Uterus (tissue), 4 donors: ENCODE results near the gene TTC16. TPM values are rescaled to one million over a fixed set of nuclear protein-coding genes. Genes with fewer than 3 reads are reported as not detected.

Experiments
- DNase-seq, 2 donors: peaks; one replicate each; pipeline ENCODE4 v3.0.0-alpha.2; 2019 to 2020
- H3K27ac ChIP-seq, 2 donors: fragments of 200-600 bp; sonication (generic); 1 replicate in 1 of 2; 2 replicates in 1 of 2; pipeline ENCODE4 v1.5.1; 2016 to 2018
- H3K27me3 ChIP-seq, 2 donors: fragments of 200-600 bp; sonication (generic); one replicate each; pipeline ENCODE4 v1.5.1; 2018 to 2019; ENCODE audit warnings: control low read depth in 1 of 2
- H3K36me3 ChIP-seq, 2 donors: fragments of 200-600 bp; sonication (generic); one replicate each; pipeline ENCODE4 v1.5.1; 2019; ENCODE audit warnings: control low read depth in 1 of 2
- H3K4me1 ChIP-seq, 2 donors: fragments of 200-600 bp; sonication (generic); one replicate each; pipeline ENCODE4 v1.5.1; 2018 to 2019; ENCODE audit warnings: control low read depth in 1 of 2
- H3K4me3 ChIP-seq, 2 donors: fragments of 200-600 bp; sonication (generic); 1 replicate in 1 of 2; 2 replicates in 1 of 2; pipeline ENCODE4 v1.5.1; 2018 to 2019; ENCODE audit warnings: mild to moderate bottlenecking in 1 of 2
- H3K9me3 ChIP-seq, 2 donors: fragments of 200-600 bp; sonication (generic); one replicate each; pipeline ENCODE4 v1.5.1; 2019; ENCODE audit warnings: control low read depth in 1 of 2
- POLR2A ChIP-seq, 2 donors: fragments of 450-650 bp; IDR thresholded peaks; one replicate each; pipeline ENCODE4 v1.6.1; 2016; ENCODE audit warnings: antibody characterized with exemption in 2 of 2, mild to moderate bottlenecking in 1 of 2, moderate library complexity in 1 of 2
- intact Hi-C: fragments of 100-400 bp; cut with DNase I; formaldehyde crosslinking; loops from one replicate; pipeline ENCODE4 v1.15.1; 2023; ENCODE audit warnings: low total_unique reads
- total RNA-seq, 4 donors: library from RNA; depleted of rRNA in 3 of 4; stranded (reverse); fragments of >200 nt in 3 of 4; gene quantifications; one replicate each; pipeline versions ENCODE4 v1.1.0 to v1.2.4, GENCODE V29; 2014 to 2023
- TF ChIP-seq, protein P1 (sequence below), 4 experiments: fragments of 200-600 bp in 2 of 4; fragments of 450-650 bp in 2 of 4; sonication (generic) in 2 of 4; IDR thresholded peaks; one replicate each; pipeline ENCODE4 v1.5.1; 2016 to 2019; ENCODE audit warnings: antibody characterized with exemption in 4 of 4, mild to moderate bottlenecking in 2 of 4, moderate library complexity in 1 of 4
- donor health status: DM: yes; HTN: yes; CAD: no.

Gene TTC16
- total RNA-seq, 4 donors from 2014 or later, result 0.48 to 12.6 (median 0.67) TPM; not detected in 1

DNA sequence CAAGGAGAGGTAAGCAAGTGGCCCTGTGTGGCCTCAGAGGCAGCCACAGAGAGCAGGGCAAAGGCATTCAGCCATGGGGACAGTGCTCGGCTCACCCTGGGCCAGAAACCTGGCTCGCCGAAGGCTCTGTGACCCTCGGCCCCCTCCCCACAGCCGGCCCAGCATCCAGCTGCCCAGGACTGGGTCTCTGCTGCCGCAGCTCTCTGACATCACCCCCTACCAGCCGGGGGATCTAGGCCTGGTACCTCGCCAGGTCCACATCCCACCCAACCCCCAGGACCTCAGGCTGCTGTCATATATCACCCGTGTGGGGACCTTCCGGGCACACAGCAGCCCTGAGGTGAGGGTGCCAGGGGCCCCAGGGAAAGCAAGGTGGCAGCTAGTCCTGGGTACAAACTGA lies 3.0 kb upstream of the TTC16 start:
- Histone ChIP-seq H3K36me3 (no peaks in the 10 kb centered on the region), H3K27me3 (no peaks in the 10 kb centered on the region), H3K4me3 (no peak overlapping the region), H3K4me1 (no peaks in the 10 kb centered on the region), H3K27ac (no peak overlapping the region), H3K9me3 (no peaks in the 10 kb centered on the region)
- DNase-seq, result no peak
- intact Hi-C loops, result no loop called here
- TF ChIP-seq, protein P1, sequence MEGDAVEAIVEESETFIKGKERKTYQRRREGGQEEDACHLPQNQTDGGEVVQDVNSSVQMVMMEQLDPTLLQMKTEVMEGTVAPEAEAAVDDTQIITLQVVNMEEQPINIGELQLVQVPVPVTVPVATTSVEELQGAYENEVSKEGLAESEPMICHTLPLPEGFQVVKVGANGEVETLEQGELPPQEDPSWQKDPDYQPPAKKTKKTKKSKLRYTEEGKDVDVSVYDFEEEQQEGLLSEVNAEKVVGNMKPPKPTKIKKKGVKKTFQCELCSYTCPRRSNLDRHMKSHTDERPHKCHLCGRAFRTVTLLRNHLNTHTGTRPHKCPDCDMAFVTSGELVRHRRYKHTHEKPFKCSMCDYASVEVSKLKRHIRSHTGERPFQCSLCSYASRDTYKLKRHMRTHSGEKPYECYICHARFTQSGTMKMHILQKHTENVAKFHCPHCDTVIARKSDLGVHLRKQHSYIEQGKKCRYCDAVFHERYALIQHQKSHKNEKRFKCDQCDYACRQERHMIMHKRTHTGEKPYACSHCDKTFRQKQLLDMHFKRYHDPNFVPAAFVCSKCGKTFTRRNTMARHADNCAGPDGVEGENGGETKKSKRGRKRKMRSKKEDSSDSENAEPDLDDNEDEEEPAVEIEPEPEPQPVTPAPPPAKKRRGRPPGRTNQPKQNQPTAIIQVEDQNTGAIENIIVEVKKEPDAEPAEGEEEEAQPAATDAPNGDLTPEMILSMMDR (IDR thresholded peaks at IDR 0.05), result no peak
- no peak for TF ChIP-seq POLR2A (IDR thresholded peaks at IDR 0.05)

DNA sequence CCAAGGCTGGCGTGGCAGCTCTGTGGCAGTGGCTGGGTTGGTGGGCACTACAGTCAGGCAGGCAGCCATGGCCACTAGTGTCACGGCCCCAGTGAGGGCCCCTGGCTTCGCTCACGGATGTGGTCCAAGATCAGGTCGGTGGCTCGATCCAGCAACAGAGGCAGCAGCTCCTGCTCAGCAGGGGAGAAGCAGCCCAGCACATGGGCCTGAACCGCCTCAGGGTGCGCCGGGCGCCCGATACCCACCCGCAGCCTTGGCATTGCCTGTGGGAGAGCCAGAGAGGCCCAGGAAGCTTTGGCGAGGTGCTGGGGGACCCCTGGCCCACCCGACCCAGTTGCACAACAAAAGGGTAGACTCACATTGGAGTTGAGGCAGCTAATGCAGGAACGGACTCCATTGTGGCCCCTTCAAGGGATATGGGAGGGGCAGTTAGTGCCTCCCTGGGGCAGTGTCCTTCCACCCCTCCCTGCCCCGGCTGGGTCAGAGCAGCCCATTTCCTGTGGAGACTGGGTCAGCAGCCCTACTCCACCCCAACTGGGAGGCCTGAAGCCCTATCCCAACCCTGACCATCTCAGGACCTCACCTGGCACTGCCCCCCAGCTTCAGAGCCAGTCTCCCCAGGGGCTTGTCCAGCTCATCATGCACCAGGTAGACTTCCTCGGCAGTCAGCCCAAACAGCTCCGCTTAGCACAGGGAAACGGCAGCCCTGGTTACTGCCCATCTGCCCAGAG lies 1.7 kb upstream of the TTC16 start:
- H3K27me3 ChIP-seq, result no peaks in the 10 kb centered on the region
- intact Hi-C loops, result no loop called here
- H3K27ac ChIP-seq, result no peak overlapping the region
- H3K9me3 ChIP-seq, result no peaks in the 10 kb centered on the region
- peak overlapping the region; percentile 61 to 74 for H3K4me3 ChIP-seq
- H3K4me1 ChIP-seq, result no peaks in the 10 kb centered on the region
- no peaks in the 10 kb centered on the region for H3K36me3 ChIP-seq
- TF ChIP-seq, protein P1 (IDR thresholded peaks at IDR 0.05), result no peak
- no peak for TF ChIP-seq POLR2A (IDR thresholded peaks at IDR 0.05)
- no peak for DNase-seq

DNA sequence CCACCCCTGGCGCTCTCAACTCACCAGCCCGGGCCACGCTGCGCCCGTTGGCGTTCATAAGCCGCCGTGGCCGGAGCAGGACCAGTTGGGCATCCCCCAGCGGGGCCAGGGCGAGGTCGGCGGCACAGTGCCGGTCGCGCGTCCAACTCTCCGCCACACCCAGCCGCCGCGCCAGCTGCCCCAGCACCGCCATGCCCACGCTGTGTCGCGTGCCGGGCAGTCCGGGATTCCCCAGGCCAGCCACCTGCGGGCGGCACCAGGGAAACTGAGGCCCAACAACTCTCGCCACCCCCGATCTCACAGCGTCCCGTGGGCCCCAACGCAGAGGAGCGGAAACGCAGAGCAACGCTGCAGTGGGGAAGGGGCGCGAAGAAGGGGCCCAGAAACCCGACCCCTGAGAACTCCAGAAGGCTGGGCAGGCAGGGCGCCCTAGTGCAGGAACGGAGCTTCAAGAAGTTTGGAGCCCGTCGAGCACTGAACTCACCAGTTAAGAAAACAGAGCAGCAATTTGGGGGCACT lies 869 bp upstream of the TTC16 start:
- H3K36me3 ChIP-seq, result no peaks in the 10 kb centered on the region
- no peaks in the 10 kb centered on the region for H3K9me3 ChIP-seq
- TF ChIP-seq, protein P1 (IDR thresholded peaks at IDR 0.05), result no peak
- TF ChIP-seq POLR2A (IDR thresholded peaks at IDR 0.05), result no peak
- H3K4me3 ChIP-seq, result peak overlapping the region; percentile 61 to 74
- peak overlapping the region in 1 of 2 donors; percentile 86 for H3K27ac ChIP-seq
- no peaks in the 10 kb centered on the region for H3K27me3 ChIP-seq
- no peak for DNase-seq
- intact Hi-C loops, result no loop called here
- no peaks in the 10 kb centered on the region for H3K4me1 ChIP-seq

DNA sequence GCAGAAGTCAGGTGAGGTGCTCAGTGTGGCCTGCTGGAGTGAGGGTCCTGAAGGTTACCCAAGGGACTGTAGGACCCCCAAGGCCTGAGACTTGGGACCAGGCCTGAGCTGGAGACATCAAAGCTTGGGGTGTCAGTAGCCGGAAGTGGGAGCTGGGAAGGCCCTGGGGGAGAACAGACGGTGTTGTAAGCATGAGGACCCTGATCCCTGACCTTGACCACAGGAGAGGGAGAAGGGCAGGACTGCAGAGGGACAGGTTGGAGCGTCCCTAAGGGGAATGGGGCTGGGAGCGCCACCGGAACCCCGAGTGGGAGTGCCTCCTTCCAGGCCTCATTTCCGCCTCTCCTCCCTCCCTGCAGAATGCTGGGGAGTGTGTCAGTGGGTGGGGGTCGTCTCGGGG lies 533 bp downstream of the TTC16 start:
- Histone ChIP-seq H3K27ac (peak overlapping the region; percentile 38 to 86), H3K27me3 (no peaks in the 10 kb centered on the region), H3K4me1 (no peaks in the 10 kb centered on the region), H3K9me3 (no peaks in the 10 kb centered on the region), H3K36me3 (no peaks in the 10 kb centered on the region), H3K4me3 (peak overlapping the region; percentile 61 to 74)
- intact Hi-C loops, result no loop called here
- TF ChIP-seq POLR2A (IDR thresholded peaks at IDR 0.05), result no peak
- TF ChIP-seq, protein P1 (IDR thresholded peaks at IDR 0.05), result no peak
- DNase-seq, result no peak

DNA sequence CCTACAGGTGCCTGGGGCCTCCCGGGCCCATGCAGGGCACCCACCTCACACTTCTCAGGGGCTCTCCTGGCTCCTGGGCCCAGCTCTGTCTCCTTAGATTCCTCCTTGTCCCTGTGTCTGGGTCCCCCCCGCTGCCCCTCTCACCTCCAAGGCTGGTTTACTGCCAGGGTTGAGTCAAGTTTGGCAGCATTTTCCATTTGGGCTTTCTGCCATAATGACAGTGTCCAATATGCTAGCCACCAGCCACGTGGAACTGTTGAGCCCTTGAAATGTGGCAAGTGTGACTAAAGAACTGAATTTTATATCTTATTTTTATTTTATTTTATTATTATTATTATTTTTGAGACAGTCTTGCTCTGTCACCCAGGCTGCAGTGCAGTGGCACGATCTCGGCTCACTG lies 1.9 kb downstream of the TTC16 start:
- Histone ChIP-seq H3K27ac (no peak overlapping the region), H3K9me3 (no peaks in the 10 kb centered on the region), H3K4me3 (no peak overlapping the region), H3K4me1 (no peaks in the 10 kb centered on the region), H3K27me3 (no peaks in the 10 kb centered on the region), H3K36me3 (no peaks in the 10 kb centered on the region)
- TF ChIP-seq, protein P1 (IDR thresholded peaks at IDR 0.05), result no peak
- no peak for TF ChIP-seq POLR2A (IDR thresholded peaks at IDR 0.05)
- intact Hi-C loops, result no loop called here
- no peak for DNase-seq
